ENCODE data around the gene ADIPOR2.

The ADIPOR2 gene

GRCh38 chr12:1832801-1833595 is 142.1 kb downstream of the ADIPOR2 start:
- no peak for DNase-seq

GRCh38 chr12:1833596-1834028 is 142.7 kb downstream of the ADIPOR2 start:
- DNase-seq = no peak

- no peak for DNase-seq
These were observed 143.5 kb downstream of the ADIPOR2 start for GRCh38 chr12:1834186-1834925.

GRCh38 chr12:1835211-1836131 is 144.6 kb downstream of the ADIPOR2 start:
- DNase-seq = no peak

GRCh38 chr12:1836241-1836803 is 145.5 kb downstream of the ADIPOR2 start:
- DNase-seq = no peak

- DNase-seq = no peak
These were observed 146.1 kb downstream of the ADIPOR2 start for GRCh38 chr12:1836854-1837421.

- DNase-seq = no peak
These were observed 146.8 kb downstream of the ADIPOR2 start for GRCh38 chr12:1837541-1838204.
